AG04449 (cell line): ENCODE measurements around the gene CDK14.
"Not testable (repeated sequence)": the region's sequence is repeated elsewhere in the genome, so short reads cannot be mapped to it uniquely, and the experiment has no call there.

Experiments
- CTCF ChIA-PET: fragments of 350-600 bp; formaldehyde crosslinking; extraction: SDS; loops from one replicate; lab custom pipeline; 2021; ENCODE audit warnings: antibody characterized with exemption; lab: Yijun Ruan, JAX
- POLR2A ChIA-PET: fragments of 400-600, 350-600 bp; formaldehyde crosslinking; extraction: SDS; loops from one replicate; lab custom pipeline; 2020; ENCODE audit warnings: antibody characterized with exemption, inconsistent platforms; lab: Yijun Ruan, JAX
- DNase-seq: peaks from one replicate; pipeline ENCODE4 v3.0.0-alpha.2; 2010; ENCODE audit warnings: low read depth, low spot score
- H3K4me3 ChIP-seq: 2 replicates; pipeline ENCODE4 v1.5.1; 2011; ENCODE audit warnings: low read depth, mild to moderate bottlenecking, control low read depth, low read length
- CTCF ChIP-seq: IDR thresholded peaks from one replicate; pipeline ENCODE4 v1.5.1; 2011; ENCODE audit warnings: mild to moderate bottlenecking, moderate library complexity, low read length, control low read depth, inconsistent platforms; ENCODE audit not compliant: insufficient read depth; ENCODE audit errors: missing control alignments

Gene CDK14

GRCh38 chr7:90752051-90752450 lies 155.9 kb downstream of the CDK14 start:
- no peak for DNase-seq
- CTCF ChIA-PET = no interaction called here
- no peak for TF ChIP-seq CTCF
- POLR2A ChIA-PET = no interaction called here
- H3K4me3 ChIP-seq = no peak overlapping the region

- ChIA-PET CTCF (no interaction called here), POLR2A (no interaction called here)
- TF ChIP-seq CTCF = no peak
- H3K4me3 ChIP-seq = no peak overlapping the region
- DNase-seq = no peak
Measured at GRCh38 chr7:90755041-90755440, 158.9 kb downstream of the CDK14 start.

GRCh38 chr7:90756366-90756765 lies 160.2 kb downstream of the CDK14 start:
- DNase-seq = no peak
- ChIA-PET CTCF (no interaction called here), POLR2A (no interaction called here)
- H3K4me3 ChIP-seq = no peak overlapping the region
- TF ChIP-seq CTCF = no peak

- CTCF ChIA-PET, H3K4me3 ChIP-seq, DNase-seq: not testable (repeated sequence)
- POLR2A ChIA-PET = interaction anchor here (0.7 kb wide), 1 partner anchor 68 kb away, joined by 3 read pairs; no protein-coding TSS in a partner anchor
Measured at GRCh38 chr7:90757565-90757950, 161.4 kb downstream of the CDK14 start.

GRCh38 chr7:90758933-90759562 lies 162.9 kb downstream of the CDK14 start:
- ChIA-PET CTCF (interaction anchor here (1.2 kb wide), 1 partner anchor 11 kb away, joined by 4 read pairs; no protein-coding TSS in a partner anchor), POLR2A (no interaction called here)
- no peak overlapping the region for H3K4me3 ChIP-seq
- DNase-seq = no peak
- no peak for TF ChIP-seq CTCF

- ChIA-PET POLR2A (no interaction called here), CTCF (no interaction called here)
- DNase-seq = no peak
- TF ChIP-seq CTCF = no peak
- H3K4me3 ChIP-seq = no peak overlapping the region
Measured at GRCh38 chr7:90759710-90760109, 163.6 kb downstream of the CDK14 start.

GRCh38 chr7:90760892-90761291 lies 164.8 kb downstream of the CDK14 start:
- TF ChIP-seq CTCF = no peak
- ChIA-PET POLR2A (no interaction called here), CTCF (interaction anchor here (1.0 to 2.8 kb wide), 2 partner anchors 11 to 273 kb away, joined by 3 to 9 read pairs; no protein-coding TSS in a partner anchor)

More at GRCh38 chr7:90760892-90761291, 164.8 kb downstream of the CDK14 start:
- DNase-seq = no peak
- no peak overlapping the region for H3K4me3 ChIP-seq
